Measurements from ENCODE around the gene EVX2. TPM values are rescaled to one million over a fixed set of nuclear protein-coding genes. Genes with fewer than 3 reads are reported as not detected.

The EVX2 gene
- total and polyA plus RNA-seq, 8 donors, result not detected

DNA sequence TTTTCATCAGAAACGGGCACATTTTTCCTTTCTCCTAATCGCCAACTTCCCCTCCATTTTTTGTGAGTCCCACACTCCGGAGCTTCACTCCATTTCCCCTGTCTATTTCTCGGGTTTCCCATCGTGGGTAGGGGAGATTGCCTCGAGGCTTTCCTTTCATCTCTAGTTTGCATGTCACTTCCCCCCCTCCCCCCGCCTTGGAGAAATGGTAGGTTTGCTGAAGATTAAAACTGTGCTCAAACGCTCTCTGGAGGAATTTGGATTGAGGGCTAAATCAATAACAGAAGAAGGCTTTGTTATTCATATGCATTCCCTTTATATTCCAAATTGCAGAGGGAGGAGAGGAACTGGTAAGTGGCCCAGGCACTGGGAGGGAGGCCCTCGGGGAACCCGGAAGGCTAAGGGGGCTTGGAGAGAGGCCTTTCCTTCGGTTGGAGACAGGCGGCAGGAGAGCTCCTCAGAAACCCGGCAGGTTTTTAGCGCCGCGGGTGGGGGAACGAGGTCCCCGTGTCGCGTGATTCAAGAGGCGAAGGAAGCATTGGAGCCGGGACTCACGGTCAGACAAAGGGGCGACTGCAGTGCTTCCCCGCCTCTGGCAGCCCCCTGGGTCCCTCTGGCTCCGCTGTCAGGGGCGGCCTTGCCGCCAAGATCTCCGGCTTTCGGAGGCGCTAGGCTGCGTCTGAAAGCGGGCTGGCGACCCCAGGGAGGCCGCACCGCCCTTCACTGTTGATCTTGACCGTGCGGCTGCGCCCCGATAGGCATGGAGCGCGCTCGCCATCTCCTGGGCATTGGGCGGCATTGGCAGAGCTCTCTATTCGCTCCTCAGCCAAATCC, 13.4 kb upstream of the EVX2 start:
- TF ChIP-seq POLR2AphosphoS5 (IDR thresholded peaks at IDR 0.05), result peak in 1 of 3 donors; percentile 13
- TF ChIP-seq POLR2A (IDR thresholded peaks at IDR 0.05), result no peak
- TF ChIP-seq, protein P1, sequence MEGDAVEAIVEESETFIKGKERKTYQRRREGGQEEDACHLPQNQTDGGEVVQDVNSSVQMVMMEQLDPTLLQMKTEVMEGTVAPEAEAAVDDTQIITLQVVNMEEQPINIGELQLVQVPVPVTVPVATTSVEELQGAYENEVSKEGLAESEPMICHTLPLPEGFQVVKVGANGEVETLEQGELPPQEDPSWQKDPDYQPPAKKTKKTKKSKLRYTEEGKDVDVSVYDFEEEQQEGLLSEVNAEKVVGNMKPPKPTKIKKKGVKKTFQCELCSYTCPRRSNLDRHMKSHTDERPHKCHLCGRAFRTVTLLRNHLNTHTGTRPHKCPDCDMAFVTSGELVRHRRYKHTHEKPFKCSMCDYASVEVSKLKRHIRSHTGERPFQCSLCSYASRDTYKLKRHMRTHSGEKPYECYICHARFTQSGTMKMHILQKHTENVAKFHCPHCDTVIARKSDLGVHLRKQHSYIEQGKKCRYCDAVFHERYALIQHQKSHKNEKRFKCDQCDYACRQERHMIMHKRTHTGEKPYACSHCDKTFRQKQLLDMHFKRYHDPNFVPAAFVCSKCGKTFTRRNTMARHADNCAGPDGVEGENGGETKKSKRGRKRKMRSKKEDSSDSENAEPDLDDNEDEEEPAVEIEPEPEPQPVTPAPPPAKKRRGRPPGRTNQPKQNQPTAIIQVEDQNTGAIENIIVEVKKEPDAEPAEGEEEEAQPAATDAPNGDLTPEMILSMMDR (IDR thresholded peaks at IDR 0.05), result peak in 5 of 7 experiments; percentile 52 to 81 (median 78)
- TF ChIP-seq EP300 (IDR thresholded peaks at IDR 0.05), result no peak
- Histone ChIP-seq H3K4me1 (peaks cover 32 to 65% (median 46%) of the 10 kb centered on the region in 4 donors), H3K27me3 (peaks cover 69 to 100% (median 100%) of the 10 kb centered on the region in 3 donors), H3K4me3 (peak overlapping the region; percentile 38 to 59 (median 46)), H3K36me3 (no peaks in the 10 kb centered on the region), H3K27ac (no peak overlapping the region), H3K9me3 (peaks cover 0 to 14% (median 2%) of the 10 kb centered on the region in 4 donors)
- DNase-seq, result peak; percentile 76 to 86
- WGBS, 5 donors, result 1 to 4% (median 2%) methylated on average over 27 to 45 of the region's 45 CpGs
- intact Hi-C loops (cut with DNase I; ENCODE audit: low total_unique reads), result loop anchor here (5.0 kb wide), 1 partner anchor 410 kb away; no protein-coding TSS in a partner anchor

GRCh38 chr2:176096243-176096985, 12.7 kb upstream of the EVX2 start:
- no peak overlapping the region for H3K27ac ChIP-seq
- H3K4me3 ChIP-seq, result peak overlapping the region; percentile 38 to 59 (median 46)
- no peak for DNase-seq
- no peaks in the 10 kb centered on the region for H3K36me3 ChIP-seq
- H3K4me1 ChIP-seq, result peaks cover 32 to 72% (median 53%) of the 10 kb centered on the region in 4 donors
- H3K27me3 ChIP-seq, result peaks cover 73 to 100% (median 100%) of the 10 kb centered on the region in 3 donors
- intact Hi-C loops (cut with DNase I; ENCODE audit: low total_unique reads), result loop anchor here (5.0 kb wide), 1 partner anchor 409 kb away; no protein-coding TSS in a partner anchor
- WGBS, 5 donors, result 7 to 11% (median 10%) methylated on average over 16 of the region's 16 CpGs
- TF ChIP-seq, protein P1 (IDR thresholded peaks at IDR 0.05), result no peak
- TF ChIP-seq POLR2AphosphoS5 (IDR thresholded peaks at IDR 0.05) (no peak), EP300 (IDR thresholded peaks at IDR 0.05) (no peak), POLR2A (IDR thresholded peaks at IDR 0.05) (no peak)
- H3K9me3 ChIP-seq, result peaks cover 0 to 14% (median 2%) of the 10 kb centered on the region in 4 donors

- peaks cover 72 to 100% (median 100%) of the 10 kb centered on the region in 3 donors for H3K27me3 ChIP-seq
- peaks cover 0 to 14% (median 2%) of the 10 kb centered on the region in 4 donors for H3K9me3 ChIP-seq
- peaks cover 32 to 68% (median 53%) of the 10 kb centered on the region in 4 donors for H3K4me1 ChIP-seq
- intact Hi-C loops (cut with DNase I; ENCODE audit: low total_unique reads), result loop anchor here (5.0 kb wide), 1 partner anchor 408 kb away; no protein-coding TSS in a partner anchor
- no peak overlapping the region for H3K4me3 ChIP-seq
- H3K36me3 ChIP-seq, result no peaks in the 10 kb centered on the region
- TF ChIP-seq EP300 (IDR thresholded peaks at IDR 0.05) (no peak), POLR2AphosphoS5 (IDR thresholded peaks at IDR 0.05) (no peak), POLR2A (IDR thresholded peaks at IDR 0.05) (no peak)
- TF ChIP-seq, protein P1 (IDR thresholded peaks at IDR 0.05), result no peak
- DNase-seq, result no peak
- 10 to 18% (median 16%) methylated on average over 5 of the region's 5 CpGs for WGBS, 5 donors
- H3K27ac ChIP-seq, result no peak overlapping the region
Measured at GRCh38 chr2:176095421-176095820, 11.7 kb upstream of the EVX2 start.

DNA sequence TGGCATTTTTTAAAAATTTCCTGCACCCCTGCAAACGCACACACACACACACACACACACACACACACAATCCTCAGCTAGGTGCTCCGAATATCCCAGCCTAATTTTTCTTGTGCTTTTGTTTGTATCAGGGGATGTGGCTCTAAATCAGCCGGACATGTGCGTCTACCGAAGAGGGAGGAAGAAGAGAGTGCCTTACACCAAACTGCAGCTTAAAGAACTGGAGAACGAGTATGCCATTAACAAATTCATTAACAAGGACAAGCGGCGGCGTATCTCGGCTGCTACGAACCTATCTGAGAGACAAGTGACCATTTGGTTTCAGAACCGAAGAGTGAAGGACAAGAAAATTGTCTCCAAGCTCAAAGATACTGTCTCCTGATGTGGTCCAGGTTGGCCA, 10.6 kb upstream of the EVX2 start:
- 6 to 11% (median 10%) methylated on average over 12 of the region's 12 CpGs for WGBS, 5 donors
- TF ChIP-seq, protein P1 (IDR thresholded peaks at IDR 0.05), result no peak
- no peak for TF ChIP-seq POLR2AphosphoS5 (IDR thresholded peaks at IDR 0.05)
- no peak for TF ChIP-seq EP300 (IDR thresholded peaks at IDR 0.05)
- no peak for TF ChIP-seq POLR2A (IDR thresholded peaks at IDR 0.05)
- Histone ChIP-seq H3K27me3 (peaks cover 66 to 100% (median 100%) of the 10 kb centered on the region in 3 donors), H3K27ac (no peak overlapping the region), H3K4me3 (no peak overlapping the region), H3K4me1 (peaks cover 27 to 57% (median 47%) of the 10 kb centered on the region in 4 donors), H3K9me3 (peaks cover 0 to 14% (median 2%) of the 10 kb centered on the region in 4 donors), H3K36me3 (no peaks in the 10 kb centered on the region)
- intact Hi-C loops (cut with DNase I; ENCODE audit: low total_unique reads), result no loop called here
- DNase-seq, result no peak

Measured in stomach (tissue), 9 donors.